ENCODE measurements around the gene DYRK1A.

DNA sequence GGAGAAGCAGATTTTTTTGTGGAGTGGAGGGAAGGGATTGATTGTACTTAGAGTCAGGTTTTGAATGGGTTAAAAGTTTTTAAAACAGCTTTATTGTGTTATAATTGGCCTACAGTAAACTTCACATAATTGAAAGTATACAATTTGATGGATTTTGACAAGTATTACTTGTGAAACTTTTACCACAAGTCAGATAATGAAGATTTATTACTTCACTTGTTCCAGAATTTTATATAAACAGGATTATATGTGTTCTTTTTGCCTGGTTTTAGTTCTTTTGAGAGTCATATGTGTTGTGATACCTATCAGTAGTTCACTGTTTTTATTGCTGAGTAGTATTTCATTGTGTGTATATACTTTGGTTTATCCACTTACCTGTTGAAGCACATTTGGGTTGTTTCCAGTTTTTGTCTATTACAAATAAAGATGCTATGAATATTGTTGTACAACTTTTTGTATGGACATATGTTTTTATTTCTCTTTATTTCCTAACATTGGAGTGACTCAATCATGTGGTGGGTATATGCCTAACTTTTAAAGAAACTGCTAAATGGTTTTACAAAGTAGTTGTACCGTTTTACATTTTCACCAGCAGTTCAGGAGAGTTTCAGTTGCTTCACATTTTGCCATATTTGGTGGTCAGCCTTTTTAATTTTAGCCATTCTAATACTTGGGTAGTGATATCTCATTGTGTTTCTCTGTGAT lies 71.0 kb downstream of the DYRK1A start:
- TF ChIP-seq, protein P1, sequence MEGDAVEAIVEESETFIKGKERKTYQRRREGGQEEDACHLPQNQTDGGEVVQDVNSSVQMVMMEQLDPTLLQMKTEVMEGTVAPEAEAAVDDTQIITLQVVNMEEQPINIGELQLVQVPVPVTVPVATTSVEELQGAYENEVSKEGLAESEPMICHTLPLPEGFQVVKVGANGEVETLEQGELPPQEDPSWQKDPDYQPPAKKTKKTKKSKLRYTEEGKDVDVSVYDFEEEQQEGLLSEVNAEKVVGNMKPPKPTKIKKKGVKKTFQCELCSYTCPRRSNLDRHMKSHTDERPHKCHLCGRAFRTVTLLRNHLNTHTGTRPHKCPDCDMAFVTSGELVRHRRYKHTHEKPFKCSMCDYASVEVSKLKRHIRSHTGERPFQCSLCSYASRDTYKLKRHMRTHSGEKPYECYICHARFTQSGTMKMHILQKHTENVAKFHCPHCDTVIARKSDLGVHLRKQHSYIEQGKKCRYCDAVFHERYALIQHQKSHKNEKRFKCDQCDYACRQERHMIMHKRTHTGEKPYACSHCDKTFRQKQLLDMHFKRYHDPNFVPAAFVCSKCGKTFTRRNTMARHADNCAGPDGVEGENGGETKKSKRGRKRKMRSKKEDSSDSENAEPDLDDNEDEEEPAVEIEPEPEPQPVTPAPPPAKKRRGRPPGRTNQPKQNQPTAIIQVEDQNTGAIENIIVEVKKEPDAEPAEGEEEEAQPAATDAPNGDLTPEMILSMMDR (IDR thresholded peaks at IDR 0.05; ENCODE audit: insufficient read depth, low read length, poor library complexity, severe bottlenecking) = no peak
- no peak for TF ChIP-seq EZH2phosphoT487 (conservative IDR thresholded peaks at IDR 0.05; ENCODE audit: low read length)
